A673 (cell line): ENCODE data around the gene MARS2.
"Not testable (repeated sequence)": the region's sequence is repeated elsewhere in the genome, so short reads cannot be mapped to it uniquely, and the experiment has no call there.

ENCODE experiments used
- EZH2 ChIP-seq: fragments of 200-600 bp; sonication (generic); IDR thresholded peaks from 2 replicates; pipeline ENCODE4 v1.6.1; 2017; ENCODE audit warnings: borderline replicate concordance, low read depth, mild to moderate bottlenecking, mixed read lengths, antibody characterized with exemption, low read length; ENCODE audit not compliant: poor library complexity, severe bottlenecking
- TF ChIP-seq, protein P1 (sequence below): fragments of 300-800, 200-600 bp; sonication (generic); conservative IDR thresholded peaks from 2 replicates; pipeline ENCODE4 v1.5.1; 2017; ENCODE audit warnings: low read depth, mild to moderate bottlenecking, antibody characterized with exemption, low read length, moderate library complexity, mixed read lengths

DNA sequence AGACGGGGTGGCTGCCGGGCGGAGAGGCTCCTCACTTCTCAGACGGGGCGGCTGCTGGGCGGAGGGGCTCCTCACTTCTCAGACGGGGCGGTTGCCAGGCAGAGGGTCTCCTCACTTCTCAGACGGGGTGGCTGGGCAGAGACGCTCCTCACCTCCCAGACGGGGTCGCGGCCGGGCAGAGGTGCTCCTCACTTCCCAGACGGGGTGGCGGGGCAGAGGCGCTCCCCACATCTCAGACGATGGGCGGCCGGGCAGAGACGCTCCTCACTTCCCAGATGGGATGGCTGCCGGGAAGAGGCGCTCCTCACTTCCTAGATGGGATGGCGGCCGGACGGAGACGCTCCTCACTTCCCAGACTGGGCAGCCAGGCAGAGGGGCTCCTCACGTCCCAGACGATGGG lies 8.6 kb upstream of the MARS2 start:
- TF ChIP-seq, protein P1, sequence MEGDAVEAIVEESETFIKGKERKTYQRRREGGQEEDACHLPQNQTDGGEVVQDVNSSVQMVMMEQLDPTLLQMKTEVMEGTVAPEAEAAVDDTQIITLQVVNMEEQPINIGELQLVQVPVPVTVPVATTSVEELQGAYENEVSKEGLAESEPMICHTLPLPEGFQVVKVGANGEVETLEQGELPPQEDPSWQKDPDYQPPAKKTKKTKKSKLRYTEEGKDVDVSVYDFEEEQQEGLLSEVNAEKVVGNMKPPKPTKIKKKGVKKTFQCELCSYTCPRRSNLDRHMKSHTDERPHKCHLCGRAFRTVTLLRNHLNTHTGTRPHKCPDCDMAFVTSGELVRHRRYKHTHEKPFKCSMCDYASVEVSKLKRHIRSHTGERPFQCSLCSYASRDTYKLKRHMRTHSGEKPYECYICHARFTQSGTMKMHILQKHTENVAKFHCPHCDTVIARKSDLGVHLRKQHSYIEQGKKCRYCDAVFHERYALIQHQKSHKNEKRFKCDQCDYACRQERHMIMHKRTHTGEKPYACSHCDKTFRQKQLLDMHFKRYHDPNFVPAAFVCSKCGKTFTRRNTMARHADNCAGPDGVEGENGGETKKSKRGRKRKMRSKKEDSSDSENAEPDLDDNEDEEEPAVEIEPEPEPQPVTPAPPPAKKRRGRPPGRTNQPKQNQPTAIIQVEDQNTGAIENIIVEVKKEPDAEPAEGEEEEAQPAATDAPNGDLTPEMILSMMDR: not testable (repeated sequence)
- TF ChIP-seq EZH2: not testable (repeated sequence)
